Measurements from ENCODE around the gene LRP1B. TPM values are rescaled to one million over a fixed set of nuclear protein-coding genes. Genes with fewer than 3 reads are reported as not detected.

LRP1B gene
- total RNA-seq, 4 donors from 2014 or later = 3.3 to 11.1 (median 4.6) TPM

- Histone ChIP-seq H3K4me3 (no peak overlapping the region), H3K27me3 (no peaks in the 10 kb centered on the region), H3K4me1 (no peaks in the 10 kb centered on the region), H3K9me3 (no peaks in the 10 kb centered on the region), H3K36me3 (no peaks in the 10 kb centered on the region), H3K27ac (no peak overlapping the region)
- intact Hi-C loops (cut with DNase I; ENCODE audit: low total_unique reads) = no loop called here
- DNase-seq (no peak), ATAC-seq (no peak)
- in situ Hi-C loops (cut with MboI; ENCODE audit: low sequenced_read_pairs in 4 of 4) = no loop called here
- TF ChIP-seq POLR2A (IDR thresholded peaks at IDR 0.05) = no peak
- TF ChIP-seq, protein P1, sequence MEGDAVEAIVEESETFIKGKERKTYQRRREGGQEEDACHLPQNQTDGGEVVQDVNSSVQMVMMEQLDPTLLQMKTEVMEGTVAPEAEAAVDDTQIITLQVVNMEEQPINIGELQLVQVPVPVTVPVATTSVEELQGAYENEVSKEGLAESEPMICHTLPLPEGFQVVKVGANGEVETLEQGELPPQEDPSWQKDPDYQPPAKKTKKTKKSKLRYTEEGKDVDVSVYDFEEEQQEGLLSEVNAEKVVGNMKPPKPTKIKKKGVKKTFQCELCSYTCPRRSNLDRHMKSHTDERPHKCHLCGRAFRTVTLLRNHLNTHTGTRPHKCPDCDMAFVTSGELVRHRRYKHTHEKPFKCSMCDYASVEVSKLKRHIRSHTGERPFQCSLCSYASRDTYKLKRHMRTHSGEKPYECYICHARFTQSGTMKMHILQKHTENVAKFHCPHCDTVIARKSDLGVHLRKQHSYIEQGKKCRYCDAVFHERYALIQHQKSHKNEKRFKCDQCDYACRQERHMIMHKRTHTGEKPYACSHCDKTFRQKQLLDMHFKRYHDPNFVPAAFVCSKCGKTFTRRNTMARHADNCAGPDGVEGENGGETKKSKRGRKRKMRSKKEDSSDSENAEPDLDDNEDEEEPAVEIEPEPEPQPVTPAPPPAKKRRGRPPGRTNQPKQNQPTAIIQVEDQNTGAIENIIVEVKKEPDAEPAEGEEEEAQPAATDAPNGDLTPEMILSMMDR (IDR thresholded peaks at IDR 0.05 in 4 of 5, conservative IDR thresholded peaks at IDR 0.05 in 1 of 5) = no peak
These were observed 613.5 kb downstream of the LRP1B start for GRCh38 chr2:141517180-141517851.

GRCh38 chr2:141515931-141516330, 614.9 kb downstream of the LRP1B start:
- H3K4me3 ChIP-seq = no peak overlapping the region
- DNase-seq = no peak
- TF ChIP-seq, protein P1 (IDR thresholded peaks at IDR 0.05 in 4 of 5, conservative IDR thresholded peaks at IDR 0.05 in 1 of 5) = no peak
- TF ChIP-seq POLR2A (IDR thresholded peaks at IDR 0.05) = no peak
- H3K9me3 ChIP-seq = no peaks in the 10 kb centered on the region
- in situ Hi-C loops (cut with MboI; ENCODE audit: low sequenced_read_pairs in 4 of 4) (no loop called here), intact Hi-C loops (cut with DNase I; ENCODE audit: low total_unique reads) (no loop called here)
- no peaks in the 10 kb centered on the region for H3K27me3 ChIP-seq
- no peaks in the 10 kb centered on the region for H3K4me1 ChIP-seq
- no peaks in the 10 kb centered on the region for H3K36me3 ChIP-seq
- no peak overlapping the region for H3K27ac ChIP-seq
- no peak for ATAC-seq

DNA sequence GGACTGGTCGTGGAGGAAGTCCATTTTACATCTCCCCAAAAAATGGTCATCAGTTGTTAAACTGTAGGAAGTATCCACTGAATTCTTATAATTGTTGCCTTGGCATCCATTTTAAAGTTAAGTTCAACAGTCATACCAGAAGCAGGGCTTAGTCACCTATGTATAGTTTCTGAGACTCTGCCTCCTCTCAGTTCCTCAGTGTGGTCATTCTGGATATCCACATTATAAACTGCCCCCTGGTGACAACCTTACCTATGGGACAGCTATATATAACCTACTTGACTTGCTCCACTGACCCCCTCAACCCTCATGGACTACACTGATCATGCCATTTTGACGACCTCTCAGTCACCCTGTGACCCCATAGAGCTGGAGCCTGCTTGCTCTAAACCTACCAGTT, 617.0 kb downstream of the LRP1B start:
- H3K27ac ChIP-seq = no peak overlapping the region
- no peaks in the 10 kb centered on the region for H3K27me3 ChIP-seq
- in situ Hi-C loops (cut with MboI; ENCODE audit: low sequenced_read_pairs in 4 of 4) (no loop called here), intact Hi-C loops (cut with DNase I; ENCODE audit: low total_unique reads) (no loop called here)
- no peak for TF ChIP-seq POLR2A (IDR thresholded peaks at IDR 0.05)
- TF ChIP-seq, protein P1 (IDR thresholded peaks at IDR 0.05 in 4 of 5, conservative IDR thresholded peaks at IDR 0.05 in 1 of 5) = no peak
- DNase-seq (no peak), ATAC-seq (no peak)
- no peaks in the 10 kb centered on the region for H3K9me3 ChIP-seq
- no peaks in the 10 kb centered on the region for H3K36me3 ChIP-seq
- H3K4me3 ChIP-seq = no peak overlapping the region
- no peaks in the 10 kb centered on the region for H3K4me1 ChIP-seq

GRCh38 chr2:141508806-141509595, 621.8 kb downstream of the LRP1B start:
- in situ Hi-C loops (cut with MboI; ENCODE audit: low sequenced_read_pairs in 4 of 4) (no loop called here), intact Hi-C loops (cut with DNase I; ENCODE audit: low total_unique reads) (no loop called here)
- no peak for TF ChIP-seq POLR2A (IDR thresholded peaks at IDR 0.05)
- TF ChIP-seq, protein P1 (IDR thresholded peaks at IDR 0.05 in 4 of 5, conservative IDR thresholded peaks at IDR 0.05 in 1 of 5) = no peak
- no peak for DNase-seq
- Histone ChIP-seq H3K27me3 (no peaks in the 10 kb centered on the region), H3K4me1 (no peaks in the 10 kb centered on the region), H3K36me3 (no peaks in the 10 kb centered on the region), H3K9me3 (no peaks in the 10 kb centered on the region), H3K4me3 (no peak overlapping the region), H3K27ac (no peak overlapping the region)
- ATAC-seq = no peak
